Endothelial cell (in vitro differentiated cells): ENCODE measurements around the gene MYOG. TPM values are rescaled to one million over a fixed set of nuclear protein-coding genes. Genes with fewer than 3 reads are reported as not detected.

Experiments used
- DNase-seq: peaks from one replicate; pipeline ENCODE4 v3.0.0; 2021; ENCODE audit warnings: low spot score
- H3K27ac Mint-ChIP-seq: one replicate; pipeline ENCODE4 v1.8.0; 2021; ENCODE audit warnings: mixed read lengths, inconsistent platforms; ENCODE audit not compliant: unreplicated experiment
- H3K27me3 Mint-ChIP-seq: one replicate; pipeline ENCODE4 v1.8.0; 2021; ENCODE audit warnings: mild to moderate bottlenecking, moderate library complexity, mixed read lengths, inconsistent platforms; ENCODE audit not compliant: unreplicated experiment
- H3K36me3 Mint-ChIP-seq: one replicate; pipeline ENCODE4 v1.8.0; 2021; ENCODE audit warnings: mild to moderate bottlenecking, low read depth, mixed read lengths, inconsistent platforms; ENCODE audit not compliant: unreplicated experiment
- H3K4me1 Mint-ChIP-seq: one replicate; pipeline ENCODE4 v1.8.0; 2021; ENCODE audit warnings: mild to moderate bottlenecking, mixed read lengths, inconsistent platforms; ENCODE audit not compliant: unreplicated experiment
- H3K4me3 Mint-ChIP-seq: one replicate; pipeline ENCODE4 v1.8.0; 2021; ENCODE audit warnings: mild to moderate bottlenecking, mixed read lengths, inconsistent platforms; ENCODE audit not compliant: unreplicated experiment
- H3K9me3 Mint-ChIP-seq: one replicate; pipeline ENCODE4 v1.8.0; 2021; ENCODE audit warnings: mixed read lengths, inconsistent platforms; ENCODE audit not compliant: unreplicated experiment
- CTCF ChIP-seq: fragments of 200-600 bp; sonication (generic); IDR thresholded peaks from one replicate; pipeline ENCODE4 v1.5.0; 2021; ENCODE audit warnings: antibody characterized with exemption; ENCODE audit not compliant: unreplicated experiment
- total RNA-seq: library from RNA; stranded (reverse); fragmentation: NEBNext Ultra II Directional; extraction: Animal tissue kit (Norgen Biotek cat#: 25700); gene quantifications from one replicate; pipeline ENCODE4 v1.2.1, GENCODE V29; 2021; ENCODE audit not compliant: unreplicated experiment

Gene MYOG
- total RNA-seq, 1 donor from 2014 or later, result 15.7 TPM

GRCh38 chr1:203057911-203058675, 27.7 kb downstream of the MYOG start:
- no peaks in the 10 kb centered on the region for H3K9me3 Mint-ChIP-seq
- peaks cover 11% of the 10 kb centered on the region for H3K4me1 Mint-ChIP-seq
- DNase-seq, result no peak
- no peak for TF ChIP-seq CTCF
- H3K4me3 Mint-ChIP-seq, result no peak overlapping the region
- peaks cover 4% of the 10 kb centered on the region for H3K36me3 Mint-ChIP-seq
- no peak overlapping the region for H3K27ac Mint-ChIP-seq
- H3K27me3 Mint-ChIP-seq, result no peaks in the 10 kb centered on the region

- Mint-ChIP-seq H3K4me3 (no peak overlapping the region), H3K27me3 (peaks cover 2% of the 10 kb centered on the region), H3K27ac (no peak overlapping the region), H3K4me1 (peaks cover 9% of the 10 kb centered on the region), H3K9me3 (no peaks in the 10 kb centered on the region), H3K36me3 (peaks cover 4% of the 10 kb centered on the region)
- TF ChIP-seq CTCF, result peak; percentile 32
- no peak for DNase-seq
Observed at GRCh38 chr1:203056516-203056915, 29.3 kb downstream of the MYOG start.

DNA sequence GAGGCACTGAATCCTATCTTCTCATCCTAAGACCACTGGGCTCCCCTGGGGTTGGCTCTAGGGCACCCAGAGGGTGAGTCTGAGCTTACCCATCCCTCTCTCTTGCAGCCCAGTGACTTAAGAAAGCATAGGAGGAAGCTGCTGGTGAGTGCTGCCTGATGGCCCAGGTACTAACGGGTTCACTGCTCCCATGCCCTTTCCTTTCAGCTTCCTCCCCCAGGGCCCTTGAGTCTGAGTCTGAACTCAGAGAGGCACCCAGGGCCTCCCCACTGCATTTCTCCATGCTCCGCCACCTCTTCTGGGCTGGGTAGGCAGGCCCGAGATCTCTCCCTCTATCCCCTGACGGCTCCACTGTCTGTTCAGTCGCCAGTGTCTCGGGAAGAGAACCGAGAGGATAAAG, 29.8 kb downstream of the MYOG start:
- peaks cover 4% of the 10 kb centered on the region for H3K36me3 Mint-ChIP-seq
- H3K4me3 Mint-ChIP-seq, result no peak overlapping the region
- H3K27ac Mint-ChIP-seq, result no peak overlapping the region

GRCh38 chr1:203055161-203055799, 30.5 kb downstream of the MYOG start:
- Mint-ChIP-seq H3K27me3 (peaks cover 3% of the 10 kb centered on the region), H3K9me3 (no peaks in the 10 kb centered on the region), H3K4me3 (no peak overlapping the region), H3K27ac (no peak overlapping the region), H3K36me3 (peaks cover 4% of the 10 kb centered on the region), H3K4me1 (peaks cover 9% of the 10 kb centered on the region)
- no peak for DNase-seq
- TF ChIP-seq CTCF, result no peak

More for the DNA sequence above, 29.8 kb downstream of the MYOG start:
- Mint-ChIP-seq H3K27me3 (peaks cover 3% of the 10 kb centered on the region), H3K9me3 (no peaks in the 10 kb centered on the region), H3K4me1 (peaks cover 9% of the 10 kb centered on the region)
- no peak for TF ChIP-seq CTCF
- no peak for DNase-seq

GRCh38 chr1:203054642-203055041, 31.2 kb downstream of the MYOG start:
- Mint-ChIP-seq H3K36me3 (peaks cover 4% of the 10 kb centered on the region), H3K4me3 (no peak overlapping the region), H3K27me3 (peaks cover 3% of the 10 kb centered on the region), H3K4me1 (peaks cover 9% of the 10 kb centered on the region), H3K27ac (no peak overlapping the region), H3K9me3 (no peaks in the 10 kb centered on the region)
- TF ChIP-seq CTCF, result no peak
- no peak for DNase-seq
